AML-193 (cell line): ENCODE results near the gene MOCS3.

Experiments used
- DNase-seq, 2 experiments: peaks; one replicate each; lab custom pipeline; 2025; lab: John Stamatoyannopoulos, UW

MOCS3 gene

DNA sequence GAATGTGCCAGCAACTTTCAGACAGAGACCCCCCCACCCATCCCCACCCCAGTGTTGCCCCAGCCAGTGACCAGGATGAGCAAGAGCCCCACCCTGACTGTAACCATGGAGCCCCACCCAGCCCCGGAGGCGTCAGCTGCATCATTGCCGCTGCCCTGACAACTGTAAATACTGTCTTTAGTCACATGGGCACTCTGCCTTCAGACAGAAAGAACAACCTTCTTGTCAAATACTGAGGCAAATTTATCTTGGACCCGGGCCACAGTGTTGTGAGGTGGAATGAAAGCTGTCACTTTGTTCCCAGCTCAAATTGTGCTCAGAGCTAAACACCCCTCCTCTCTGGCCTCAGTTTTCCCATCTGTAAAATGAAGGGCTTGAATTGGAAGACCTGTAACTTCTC lies 23.7 kb downstream of the MOCS3 start:
- no peak for DNase-seq

DNA sequence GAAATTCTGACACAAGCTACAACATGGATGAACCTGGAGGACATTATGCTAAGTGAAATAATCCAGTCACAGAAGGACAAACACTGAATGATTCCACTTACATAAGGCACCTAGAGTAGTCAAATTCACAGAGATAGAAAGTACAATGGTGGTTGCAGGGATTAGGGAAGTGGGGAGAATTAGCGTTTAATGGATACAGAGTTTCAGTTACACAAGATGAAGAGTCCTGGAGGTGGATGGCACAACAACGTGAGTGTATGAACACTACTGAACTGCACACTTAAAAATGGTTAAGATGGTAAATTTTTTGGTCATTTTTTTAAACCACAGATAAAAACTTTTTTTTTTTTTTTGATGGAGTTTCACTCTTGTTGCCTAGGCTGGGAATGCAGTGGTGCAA lies 24.7 kb downstream of the MOCS3 start:
- no peak for DNase-seq

DNA sequence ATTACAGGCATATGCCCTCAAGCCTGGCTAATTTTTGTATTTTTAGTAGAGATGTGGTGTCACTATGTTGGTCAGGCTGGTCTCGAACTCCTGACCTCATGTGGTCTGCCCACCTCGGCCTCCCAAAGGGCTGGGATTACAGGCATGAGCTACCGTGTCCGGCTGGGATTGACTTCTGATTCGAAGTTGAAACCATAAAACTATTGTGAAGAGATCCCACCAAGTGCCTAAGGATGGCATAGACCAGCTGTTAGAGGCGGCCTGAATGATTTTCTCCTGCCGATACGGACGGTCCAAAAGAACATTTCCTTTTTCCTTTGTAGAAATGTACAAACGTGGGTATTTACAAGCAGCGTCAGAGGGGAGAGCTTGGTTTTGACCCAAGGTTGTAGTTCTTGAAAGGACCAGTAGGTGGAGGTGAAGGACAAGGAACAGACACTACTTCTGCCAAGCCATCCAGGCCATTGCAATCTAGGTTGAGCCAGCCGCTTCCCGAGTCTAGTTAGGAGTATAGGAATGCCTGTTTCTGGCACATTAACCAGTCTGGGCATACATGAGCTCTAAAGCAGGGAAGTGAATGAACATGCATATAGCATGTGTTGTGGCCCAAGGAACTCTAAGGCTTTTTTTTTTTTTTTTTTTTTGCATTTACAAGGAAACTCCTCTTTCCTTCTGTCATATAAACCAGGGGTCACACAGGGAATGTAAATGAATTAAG lies 29.0 kb downstream of the MOCS3 start:
- DNase-seq = peak; percentile 54 to 63

DNA sequence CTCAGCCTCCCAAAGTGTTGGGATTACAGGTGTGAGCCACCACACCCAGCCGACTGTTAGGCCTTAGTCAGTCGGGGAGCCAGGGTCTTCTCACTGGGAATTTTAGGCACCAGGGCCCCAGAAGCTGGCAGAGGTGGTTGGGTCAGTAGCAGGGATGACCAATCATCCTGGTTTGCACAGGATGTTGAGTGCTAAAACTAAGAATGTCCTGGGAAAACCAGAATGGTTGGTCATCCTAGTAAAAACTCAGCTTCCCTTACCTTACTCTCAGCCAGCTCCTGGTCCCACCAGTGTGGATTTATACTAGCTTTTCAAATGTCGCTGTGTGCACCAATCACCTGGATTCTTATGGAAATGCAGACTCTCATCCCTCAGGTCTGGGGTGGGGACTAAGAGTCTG lies 32.5 kb downstream of the MOCS3 start:
- no peak for DNase-seq

DNA sequence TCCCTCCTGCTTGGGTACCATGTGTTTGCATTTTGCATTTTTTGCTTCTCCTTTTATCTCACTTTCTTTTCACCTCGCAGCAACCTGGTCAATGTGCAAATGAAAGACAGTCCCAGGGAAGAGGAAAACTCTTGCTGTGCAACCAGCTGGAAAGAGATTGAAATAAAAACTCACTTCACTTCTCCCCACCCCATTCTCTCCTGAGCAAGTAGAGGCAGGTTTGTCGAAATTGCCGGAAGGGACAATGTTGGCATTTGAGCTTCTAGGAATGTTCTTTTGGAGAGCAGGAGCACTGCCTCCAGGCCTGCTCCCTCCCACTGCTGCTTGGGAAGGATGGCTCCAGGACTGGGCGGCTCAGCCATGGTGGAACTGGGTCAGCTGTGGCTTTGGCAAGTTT lies 33.7 kb downstream of the MOCS3 start:
- DNase-seq = no peak

DNA sequence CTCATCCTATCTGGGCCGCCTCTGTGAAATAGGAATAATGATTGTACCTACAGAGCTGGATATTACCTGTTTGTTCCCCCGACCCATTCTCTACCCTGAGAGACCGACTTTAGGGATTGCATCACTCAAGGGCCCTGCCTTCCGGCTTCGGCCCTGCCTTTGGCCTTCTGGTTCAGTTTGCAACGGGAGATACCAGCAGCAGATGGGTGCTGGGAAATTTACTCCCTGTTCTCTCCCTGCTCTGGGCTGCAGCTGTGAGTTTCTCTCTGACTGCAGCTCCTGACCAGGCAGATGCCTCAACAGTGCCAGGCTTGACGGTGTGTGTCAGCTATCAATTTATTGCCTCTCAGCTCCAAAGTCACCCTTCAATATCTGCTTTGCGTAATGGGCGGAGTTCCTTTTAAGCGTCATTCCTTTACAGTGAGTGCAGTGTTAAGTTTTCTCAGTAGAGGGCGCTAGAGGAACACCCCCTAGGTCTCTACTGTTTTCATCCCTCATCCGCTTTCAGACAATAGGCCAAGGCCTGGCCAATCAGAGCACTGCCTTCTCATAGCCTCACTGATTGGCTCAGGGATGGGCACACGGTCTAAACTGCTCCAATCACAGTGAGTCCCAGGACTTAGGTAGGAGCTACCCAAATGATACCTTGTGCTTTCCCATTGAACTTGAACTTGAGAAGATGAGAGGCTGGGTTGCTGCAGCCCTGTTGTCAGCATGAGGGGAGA lies 34.3 kb downstream of the MOCS3 start:
- DNase-seq = peak; percentile 4 to 63

DNA sequence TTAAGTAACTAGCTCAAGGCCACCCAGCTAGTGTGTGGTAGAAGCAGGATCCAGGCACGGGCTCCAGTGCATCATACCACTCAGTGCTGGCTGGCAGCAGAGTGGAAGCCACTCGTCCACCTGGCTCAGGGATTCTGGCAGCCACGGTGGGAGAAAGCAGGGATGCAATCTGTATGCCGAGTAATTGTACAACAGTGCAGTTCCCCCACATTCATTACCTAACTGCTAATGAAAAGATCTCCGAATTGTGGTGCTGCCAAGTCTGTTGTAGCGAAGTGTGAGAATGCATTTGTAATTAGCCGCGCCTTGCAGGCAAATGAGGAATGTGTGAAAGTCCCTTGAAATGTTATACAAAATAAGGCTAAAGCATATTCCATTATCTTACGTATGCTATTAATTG lies 35.3 kb downstream of the MOCS3 start:
- no peak for DNase-seq

DNA sequence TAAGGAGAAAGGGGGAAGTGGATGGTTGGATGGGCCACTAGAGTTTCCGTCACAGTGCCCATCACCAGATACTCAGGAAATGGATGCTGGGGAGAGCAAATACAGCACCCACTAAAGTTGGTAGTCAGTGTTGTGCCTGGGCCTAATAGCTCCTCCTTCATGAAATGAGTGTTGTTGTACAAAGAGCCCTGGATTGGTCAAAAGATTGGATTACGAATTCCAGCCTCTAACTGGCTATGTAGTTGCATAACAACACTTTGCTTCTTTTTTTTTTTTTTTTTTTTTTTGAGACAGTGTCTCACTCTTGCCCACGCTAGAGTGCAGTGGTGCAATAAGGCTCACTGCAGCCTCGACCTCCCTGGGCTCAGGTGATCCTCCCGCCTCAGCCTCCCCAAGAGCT lies 36.9 kb downstream of the MOCS3 start:
- DNase-seq = no peak

DNA sequence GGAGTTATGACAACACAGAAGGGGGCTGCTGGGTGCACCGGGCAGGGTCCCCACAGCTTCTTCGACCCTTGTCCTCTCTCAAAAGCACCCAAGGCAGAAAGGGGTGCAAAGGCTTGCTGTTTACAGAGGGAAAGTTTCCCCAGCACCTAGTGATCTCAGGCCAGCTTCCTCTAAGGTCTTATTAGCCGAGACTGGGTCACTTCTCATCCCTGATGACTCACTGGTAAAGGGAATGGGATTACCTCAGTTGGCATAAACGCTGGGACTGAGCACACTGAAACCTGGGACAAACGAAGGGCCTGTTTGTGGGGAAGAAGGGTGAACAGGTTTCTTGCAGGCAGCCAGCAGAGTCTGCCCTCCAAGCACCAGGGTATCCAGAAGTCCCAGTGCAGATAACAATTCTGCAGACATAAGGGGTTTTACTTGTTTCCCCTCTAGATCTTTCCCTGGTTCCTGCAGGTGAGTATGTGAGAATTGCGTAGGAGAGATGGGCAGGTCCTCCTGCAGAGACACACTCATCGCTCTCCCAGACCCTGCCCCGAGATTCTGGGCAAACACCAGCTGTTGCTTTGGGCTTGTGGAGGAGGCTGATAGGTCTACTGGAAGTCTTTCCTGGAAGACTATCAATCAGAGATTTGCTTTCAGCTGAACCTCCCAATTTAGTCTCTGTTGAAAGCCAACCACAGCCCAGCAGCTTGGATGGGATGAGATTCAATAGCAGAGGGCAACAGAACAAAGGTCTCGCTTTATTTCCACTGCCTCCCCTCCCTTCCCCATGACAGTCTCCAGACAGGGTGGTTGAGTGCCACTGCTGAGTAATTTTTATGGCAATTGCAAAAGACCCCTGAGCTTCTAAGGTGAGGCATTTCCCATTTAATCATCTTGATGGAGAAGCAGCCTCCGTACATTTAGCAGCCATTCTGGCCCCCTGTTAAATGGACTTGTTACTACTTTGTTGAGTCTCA lies 38.6 kb downstream of the MOCS3 start:
- DNase-seq = no peak

DNA sequence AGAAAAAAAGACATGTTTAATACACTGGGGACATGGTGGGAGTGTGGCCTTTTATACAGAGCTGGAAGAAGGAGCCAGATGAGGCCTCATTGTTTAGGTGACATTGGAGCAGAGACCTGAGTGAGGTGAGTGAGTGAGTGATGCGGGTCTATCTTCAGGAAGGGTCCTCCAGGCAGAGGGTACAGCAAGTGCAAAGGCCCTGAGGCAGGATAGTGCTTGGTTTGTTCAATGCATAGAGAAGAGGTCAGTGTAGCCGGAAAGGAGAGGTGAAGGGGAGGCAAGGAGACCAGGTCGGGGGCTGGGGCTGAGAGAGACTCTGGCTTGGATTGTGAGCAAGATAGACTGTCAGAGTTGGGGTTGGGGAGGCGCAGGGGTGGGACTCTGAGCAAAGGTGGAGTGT lies 40.7 kb downstream of the MOCS3 start:
- no peak for DNase-seq

DNA sequence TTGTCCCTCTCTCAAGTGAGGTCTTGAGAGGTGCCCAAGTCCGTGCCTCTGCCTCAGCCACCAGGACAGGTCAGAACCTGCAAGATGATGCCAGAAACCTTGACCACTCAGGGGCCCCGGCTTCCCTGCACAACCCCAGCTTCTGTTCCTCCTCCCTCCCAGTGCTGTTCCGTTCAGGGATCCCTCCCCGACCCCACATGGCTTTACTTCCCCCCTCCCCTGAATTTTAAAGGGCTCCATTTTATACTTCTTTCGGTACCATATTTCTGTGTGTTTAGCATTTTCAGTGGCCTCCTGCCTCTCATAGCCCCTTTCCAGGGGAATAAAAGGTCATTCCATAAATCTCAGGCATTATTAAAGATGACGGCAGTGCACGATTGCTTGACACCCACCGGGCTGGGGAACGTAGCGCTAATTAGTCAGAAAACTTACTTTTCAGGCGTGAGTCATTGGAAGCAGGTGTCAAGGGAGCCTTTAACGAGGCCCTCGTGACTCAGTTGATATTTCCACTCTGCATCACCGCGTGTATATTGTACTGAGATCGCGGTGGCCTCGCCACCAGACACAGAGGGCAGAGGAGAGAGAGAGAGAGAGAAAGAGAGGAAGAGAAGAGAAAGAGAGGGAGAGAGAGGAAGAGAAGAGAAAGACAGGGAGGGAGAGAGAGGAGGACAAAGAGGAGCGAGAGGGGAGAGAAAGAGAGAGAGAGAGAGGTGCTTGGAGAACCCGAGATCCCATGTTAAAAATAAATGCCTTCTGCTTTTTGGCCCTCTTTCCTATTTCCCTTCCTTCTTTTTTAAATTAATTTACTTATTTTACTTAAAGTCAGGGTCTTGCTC lies 43.0 kb downstream of the MOCS3 start:
- no peak for DNase-seq

DNA sequence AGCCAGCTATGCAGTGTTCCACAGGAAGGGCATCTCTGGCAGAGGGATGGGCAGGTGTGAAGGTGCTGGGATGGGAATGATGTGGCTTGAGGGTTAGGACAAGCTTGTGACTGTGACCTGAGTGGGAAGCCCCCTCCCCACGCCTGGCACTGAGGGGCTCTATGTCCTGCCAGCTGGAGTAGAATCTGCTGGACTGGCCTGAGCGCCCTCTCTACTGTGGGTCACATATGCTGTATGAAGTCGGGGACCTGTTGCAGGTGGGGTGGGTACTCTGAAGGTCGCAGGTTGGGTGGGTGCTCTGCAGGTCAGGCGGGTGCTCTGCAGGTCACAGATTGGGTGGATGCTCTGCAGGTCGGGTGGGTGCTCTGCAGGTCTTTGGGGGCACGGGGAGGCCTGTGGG lies 44.0 kb downstream of the MOCS3 start:
- no peak for DNase-seq

DNA sequence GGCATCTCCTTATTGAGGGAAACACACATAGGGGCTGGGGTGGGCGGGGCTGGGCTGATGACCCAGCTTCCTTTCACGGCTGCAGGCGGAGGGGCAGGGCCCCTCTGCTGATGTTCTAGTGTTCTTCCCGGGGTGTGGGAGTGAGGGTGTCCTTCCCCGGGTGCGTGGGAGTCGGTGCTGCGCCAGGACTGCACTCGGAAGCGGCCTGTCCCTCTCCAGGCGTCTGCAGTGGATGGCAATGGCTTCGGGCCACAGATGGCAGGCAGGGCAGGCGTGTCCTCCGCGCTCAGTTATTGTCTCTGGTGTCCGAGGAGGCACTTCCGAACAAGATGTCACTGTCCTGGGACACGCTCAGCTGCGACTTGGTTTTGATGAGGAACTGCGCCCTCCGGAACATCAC lies 45.1 kb downstream of the MOCS3 start:
- DNase-seq = no peak

DNA sequence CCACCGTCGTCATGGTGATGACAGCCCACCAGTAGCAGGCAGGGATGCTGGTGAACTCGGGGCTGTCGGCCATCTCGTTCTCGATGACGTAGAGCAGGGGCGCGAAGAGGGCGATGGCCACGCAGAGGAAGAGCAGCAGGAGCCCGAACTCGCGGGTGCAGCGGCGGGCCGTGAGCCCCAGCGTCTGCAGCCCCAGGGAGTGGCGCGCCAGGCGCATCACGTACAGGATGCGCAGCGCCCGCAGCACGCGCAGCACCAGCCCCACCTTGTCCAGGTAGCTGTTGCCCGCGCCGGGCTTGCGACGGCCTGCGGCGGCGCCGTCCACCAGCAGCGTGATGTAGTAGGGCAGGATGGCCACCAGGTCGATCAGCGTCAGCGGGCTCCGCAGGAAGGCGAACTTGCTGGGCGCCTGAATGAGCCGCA lies 45.7 kb downstream of the MOCS3 start:
- no peak for DNase-seq

DNA sequence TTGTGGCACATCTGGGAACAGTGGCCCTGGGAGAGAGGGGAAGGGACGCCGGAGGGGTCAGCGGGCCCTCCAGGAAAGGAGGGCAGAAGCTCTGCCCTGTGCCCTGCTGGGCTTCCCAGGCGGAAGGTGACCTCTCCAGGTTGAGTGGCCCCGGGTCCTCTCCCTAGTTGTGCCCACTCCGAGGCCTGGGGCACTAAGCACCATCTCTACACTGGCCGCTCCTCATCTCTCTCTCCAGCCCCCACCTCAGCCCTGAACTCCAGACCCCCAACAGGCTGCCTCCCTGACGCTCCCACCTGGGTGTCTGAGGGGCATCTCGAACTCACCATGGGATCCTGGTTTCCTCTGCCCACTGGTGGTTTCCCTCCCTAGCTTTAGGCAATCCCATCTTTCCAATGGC lies 46.2 kb downstream of the MOCS3 start:
- no peak for DNase-seq

DNA sequence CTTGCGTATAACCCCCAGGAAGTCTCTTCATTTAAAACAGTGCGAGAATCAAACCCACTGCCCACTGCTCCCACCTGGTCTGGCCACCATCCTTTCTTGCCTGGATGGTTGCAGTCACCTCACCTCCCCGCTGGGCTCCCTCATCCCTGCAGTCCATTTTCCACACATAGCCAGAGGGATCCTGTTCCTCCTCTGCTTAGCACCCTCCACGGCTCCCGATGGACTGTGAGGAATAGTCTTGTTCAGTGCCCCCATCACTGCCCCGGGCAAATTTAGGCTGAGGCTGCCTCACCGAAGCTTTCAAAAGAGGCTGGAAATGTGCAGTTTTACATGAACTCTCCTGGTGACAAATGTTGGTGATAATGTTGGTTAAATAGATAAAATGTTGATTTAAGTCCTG lies 46.6 kb downstream of the MOCS3 start:
- DNase-seq = no peak

DNA sequence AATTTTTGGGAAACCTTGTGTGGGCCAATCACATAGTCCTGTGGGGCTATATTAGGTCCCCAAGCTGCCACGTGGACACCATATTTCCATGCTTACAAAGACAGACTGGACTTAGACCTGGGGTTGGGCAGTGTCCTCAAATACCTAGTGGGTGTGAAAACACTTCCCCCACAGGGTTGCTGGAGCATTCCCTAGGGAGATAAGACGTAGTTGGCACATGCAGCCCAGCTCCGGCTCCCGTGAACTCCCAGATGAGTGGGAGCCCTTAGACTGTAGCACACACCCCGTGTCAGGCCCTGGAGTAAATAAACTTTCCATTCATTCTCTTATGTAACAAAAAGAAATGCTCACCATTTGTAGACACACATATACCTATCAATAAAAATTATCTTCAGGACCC lies 50.1 kb downstream of the MOCS3 start:
- DNase-seq = no peak

DNA sequence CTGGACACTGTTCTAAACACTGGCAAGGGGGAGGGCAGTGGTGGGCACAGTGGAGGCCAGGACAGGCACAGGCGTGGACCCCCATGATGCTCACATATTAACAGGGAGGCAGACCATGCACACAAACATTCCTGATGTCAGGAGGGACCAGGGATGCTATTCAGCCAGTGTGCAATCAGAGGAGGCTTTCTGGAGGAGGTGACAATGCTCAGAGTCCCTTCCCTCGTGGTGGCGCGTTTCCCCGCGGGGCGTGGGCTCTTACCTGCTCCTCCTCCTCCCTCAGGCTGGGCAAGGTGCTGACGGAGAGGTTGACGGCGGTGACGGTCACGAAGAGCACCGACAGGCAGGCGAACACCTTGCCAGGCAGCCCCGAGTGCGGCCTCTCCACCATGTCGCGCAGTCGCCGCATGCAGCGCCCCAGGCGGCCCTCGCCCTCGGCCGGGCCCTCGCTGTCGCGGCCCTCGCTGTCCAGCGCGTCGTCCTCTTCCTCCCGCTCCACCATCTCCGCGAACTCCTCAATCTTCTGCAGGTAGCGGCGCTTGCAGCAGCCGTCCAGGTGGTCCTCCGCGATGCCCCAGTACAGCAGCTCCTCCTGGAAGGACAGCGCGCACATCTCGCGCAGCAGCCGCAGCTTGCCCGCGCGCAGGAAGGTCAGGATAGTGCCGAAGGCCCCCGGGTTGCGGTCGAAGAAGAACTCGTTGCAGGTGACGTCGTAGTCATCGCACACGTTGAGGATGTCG lies 50.9 kb downstream of the MOCS3 start:
- no peak for DNase-seq

DNA sequence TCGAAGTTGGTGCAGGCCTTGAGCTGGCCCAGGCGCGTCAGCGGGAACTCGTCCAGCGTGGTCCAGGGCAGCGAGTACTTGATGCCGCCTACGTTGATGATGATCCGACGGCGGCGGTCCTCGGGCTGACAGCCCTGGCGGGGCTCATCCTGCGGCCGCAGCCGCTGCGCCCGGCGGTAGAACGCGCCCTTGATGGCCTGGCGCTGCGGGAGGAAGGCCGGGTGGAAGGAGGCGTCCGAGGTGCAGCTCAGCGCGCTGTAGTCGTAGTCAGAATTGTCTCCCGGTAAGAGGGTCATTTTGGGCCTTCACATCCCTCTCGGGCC lies 51.4 kb downstream of the MOCS3 start:
- no peak for DNase-seq

DNA sequence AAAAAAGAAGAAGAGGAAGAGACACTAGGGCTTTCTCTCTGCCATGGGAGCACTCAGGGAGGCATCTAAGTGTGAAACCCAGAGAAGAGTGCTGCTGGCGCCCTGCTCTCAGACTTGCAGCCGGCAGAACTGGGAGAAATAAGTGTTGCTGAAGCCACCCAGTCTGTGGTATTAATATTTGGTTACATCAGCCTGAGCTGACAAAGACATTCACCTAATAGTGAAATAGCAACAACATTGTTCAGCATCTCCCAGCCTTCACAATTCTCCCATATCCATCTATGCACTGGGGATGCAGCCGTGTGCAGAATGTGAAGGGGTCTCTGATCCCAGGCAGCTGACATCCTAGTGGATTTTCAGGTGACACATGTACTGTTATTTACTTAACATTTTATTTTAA lies 52.3 kb downstream of the MOCS3 start:
- DNase-seq = no peak

DNA sequence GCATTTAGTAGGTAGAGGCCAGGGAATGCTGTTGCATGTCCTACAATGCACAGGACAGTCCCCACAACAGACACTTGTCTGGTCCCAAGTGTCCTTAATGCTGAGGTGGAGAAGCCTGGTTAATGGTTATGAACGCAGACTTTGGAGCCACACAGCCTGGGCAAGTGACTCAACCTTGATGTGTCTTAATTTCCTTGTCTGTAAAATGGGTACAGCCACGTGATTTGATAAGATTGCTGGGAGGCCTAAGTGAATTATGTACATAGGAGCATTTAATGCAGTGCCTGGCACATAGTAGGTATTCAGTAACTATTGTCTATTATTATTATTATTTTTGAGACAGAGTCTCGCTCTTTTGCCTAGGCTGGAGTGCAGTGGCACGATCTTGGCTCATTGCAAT lies 52.9 kb downstream of the MOCS3 start:
- DNase-seq = no peak
